Type B pancreatic cell (in vitro differentiated cells): ENCODE data around the gene MSH5. TPM values are rescaled to one million over a fixed set of nuclear protein-coding genes. Genes with fewer than 3 reads are reported as not detected.
"Not testable (repeated sequence)": the region's sequence is repeated elsewhere in the genome, so short reads cannot be mapped to it uniquely, and the experiment has no call there.

ENCODE experiments used
- DNase-seq: peaks from one replicate; pipeline ENCODE4 v3.0.0; 2021; ENCODE audit warnings: mixed read lengths; ENCODE audit not compliant: unreplicated experiment; ENCODE audit errors: extremely low spot score
- H3K27ac Mint-ChIP-seq: 2 replicates; pipeline ENCODE4 v1.8.0; 2021; ENCODE audit warnings: mild to moderate bottlenecking, mixed read lengths
- H3K27me3 Mint-ChIP-seq: 2 replicates; pipeline ENCODE4 v1.8.0; 2021; ENCODE audit warnings: mixed read lengths
- H3K36me3 Mint-ChIP-seq: 2 replicates; pipeline ENCODE4 v1.8.0; 2021; ENCODE audit warnings: mixed read lengths
- H3K4me1 Mint-ChIP-seq: one replicate; pipeline ENCODE4 v1.8.0; 2021; ENCODE audit warnings: mixed read lengths; ENCODE audit not compliant: unreplicated experiment
- H3K4me3 Mint-ChIP-seq: 2 replicates; pipeline ENCODE4 v1.8.0; 2021; ENCODE audit warnings: mild to moderate bottlenecking, mixed read lengths
- H3K9me3 Mint-ChIP-seq: 2 replicates; pipeline ENCODE4 v1.8.0; 2021; ENCODE audit warnings: mixed read lengths
- CTCF ChIP-seq: fragments of 200-600 bp; sonication (generic); conservative IDR thresholded peaks from 2 replicates; pipeline ENCODE4 v1.5.0; 2021; ENCODE audit warnings: antibody characterized with exemption, mild to moderate bottlenecking
- total RNA-seq: library from RNA; stranded (reverse); gene quantifications from 2 replicates; pipeline ENCODE4 v1.2.1, GENCODE V29; 2021; ENCODE audit warnings: low replicate concordance

The MSH5 gene
- total RNA-seq, 1 donor from 2014 or later: 46.7 TPM

DNA sequence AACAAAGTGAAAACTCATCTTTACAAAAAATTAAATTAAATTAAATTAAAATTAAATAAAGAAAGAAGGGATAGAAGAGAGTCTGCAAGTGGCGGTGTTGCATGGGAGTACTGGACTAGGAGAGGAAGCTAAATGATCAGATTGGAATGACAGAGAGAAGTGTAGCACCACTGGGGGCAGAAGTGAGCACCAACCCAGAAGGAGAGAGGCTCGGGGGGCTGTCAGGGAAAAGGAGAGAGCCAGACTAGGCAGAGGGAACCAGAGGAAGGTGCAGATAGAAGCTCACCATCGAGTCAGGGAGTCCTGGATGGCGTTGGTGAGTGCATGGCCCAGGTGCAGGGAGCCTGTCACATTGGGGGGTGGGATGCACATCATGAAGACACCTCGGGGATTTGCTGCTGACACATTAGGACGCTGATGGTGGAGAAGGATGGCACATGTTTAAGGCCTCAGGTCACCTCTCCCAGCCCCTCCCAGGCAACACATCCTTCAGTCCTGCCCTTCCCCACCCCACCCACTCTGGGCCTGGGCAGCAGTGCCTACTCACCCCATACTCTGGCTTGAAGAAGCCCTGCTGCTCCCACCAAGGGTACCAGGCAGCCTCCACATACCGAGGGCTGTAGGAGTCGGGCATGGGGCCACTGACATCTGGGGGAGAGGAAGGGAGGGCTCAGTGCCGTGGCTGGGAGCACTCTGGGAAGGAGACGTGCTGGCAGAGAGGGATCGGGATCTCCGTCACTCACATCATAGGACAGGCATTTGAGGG is 51.7 kb downstream of the MSH5 start:
- Mint-ChIP-seq H3K9me3 (no peaks in the 10 kb centered on the region), H3K4me3 (peak overlapping the region; percentile 74), H3K36me3 (peaks cover 8% of the 10 kb centered on the region), H3K27ac (peak overlapping the region; percentile 27), H3K4me1 (peaks cover 15% of the 10 kb centered on the region), H3K27me3 (no peaks in the 10 kb centered on the region)
- DNase-seq: no peak
- peak; percentile 78 for TF ChIP-seq CTCF

GRCh38 chr6:31792090-31792374 is 52.2 kb downstream of the MSH5 start:
- Mint-ChIP-seq H3K27me3 (no peaks in the 10 kb centered on the region), H3K4me1 (peaks cover 15% of the 10 kb centered on the region), H3K9me3 (no peaks in the 10 kb centered on the region), H3K4me3 (no peak overlapping the region), H3K36me3 (peaks cover 8% of the 10 kb centered on the region), H3K27ac (no peak overlapping the region)
- DNase-seq: no peak
- TF ChIP-seq CTCF: no peak

GRCh38 chr6:31792761-31793171 is 53.0 kb downstream of the MSH5 start:
- Mint-ChIP-seq H3K27ac (no peak overlapping the region), H3K4me3 (no peak overlapping the region), H3K9me3 (no peaks in the 10 kb centered on the region), H3K27me3 (no peaks in the 10 kb centered on the region), H3K36me3 (peaks cover 8% of the 10 kb centered on the region), H3K4me1 (peaks cover 15% of the 10 kb centered on the region)
- no peak for DNase-seq
- TF ChIP-seq CTCF: no peak

- peak overlapping the region; percentile 84 for H3K4me3 Mint-ChIP-seq
- not testable (repeated sequence) for DNase-seq, H3K9me3 Mint-ChIP-seq, H3K27me3 Mint-ChIP-seq, H3K36me3 Mint-ChIP-seq
- H3K4me1 Mint-ChIP-seq: peaks cover 15% of the 10 kb centered on the region
- peak overlapping the region; percentile 70 for H3K27ac Mint-ChIP-seq
Measured at GRCh38 chr6:31793927-31794245, 54.1 kb downstream of the MSH5 start.

- H3K27ac Mint-ChIP-seq: peak overlapping the region; percentile 70
Measured at GRCh38 chr6:31794294-31794865, 54.6 kb downstream of the MSH5 start.

More at GRCh38 chr6:31794294-31794865, 54.6 kb downstream of the MSH5 start:
- DNase-seq: no peak
- Mint-ChIP-seq H3K4me1 (peaks cover 15% of the 10 kb centered on the region), H3K36me3 (peaks cover 8% of the 10 kb centered on the region), H3K4me3 (peak overlapping the region; percentile 84), H3K9me3 (no peaks in the 10 kb centered on the region), H3K27me3 (no peaks in the 10 kb centered on the region)
- TF ChIP-seq CTCF: no peak
